Right forelimb (tissue), 1 donor: ENCODE data around the gene NCBP2.

Experiments used
- DNase-seq: peaks from one replicate; pipeline ENCODE4 v3.0.0-alpha.2; 2018

NCBP2 gene

GRCh38 chr3:196942226-196942914 is at the start of gene NCBP2:
Gene NCBP2, minus strand, starts transcription at chr3:196942528. Its CDS starts 25 bp downstream, at chr3:196942503.
- peak; percentile 99 for DNase-seq

- DNase-seq: peak; percentile 41
These were observed 49.5 kb upstream of the NCBP2 start for GRCh38 chr3:196991581-196992460.

DNA sequence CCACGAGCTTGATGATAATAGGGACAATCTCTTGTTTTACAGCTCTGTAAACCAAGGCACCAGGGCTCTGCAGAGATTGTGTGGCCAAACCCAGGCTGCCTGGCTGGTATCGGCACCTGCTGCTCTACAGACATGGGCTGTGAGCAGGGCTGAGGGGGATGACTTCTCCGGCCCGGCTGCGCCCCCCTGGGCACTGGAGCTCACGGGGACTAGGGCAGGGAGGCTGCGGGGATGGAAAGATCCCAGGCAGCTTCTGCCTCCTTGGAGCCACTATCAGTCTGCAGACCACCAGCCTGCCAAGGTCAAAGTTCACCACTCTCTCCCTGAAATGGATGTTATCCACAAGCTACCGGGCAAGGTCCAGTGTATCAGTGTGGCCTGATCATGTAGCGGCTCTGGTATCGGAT is 48.3 kb upstream of the NCBP2 start:
- peak; percentile 24 for DNase-seq

DNA sequence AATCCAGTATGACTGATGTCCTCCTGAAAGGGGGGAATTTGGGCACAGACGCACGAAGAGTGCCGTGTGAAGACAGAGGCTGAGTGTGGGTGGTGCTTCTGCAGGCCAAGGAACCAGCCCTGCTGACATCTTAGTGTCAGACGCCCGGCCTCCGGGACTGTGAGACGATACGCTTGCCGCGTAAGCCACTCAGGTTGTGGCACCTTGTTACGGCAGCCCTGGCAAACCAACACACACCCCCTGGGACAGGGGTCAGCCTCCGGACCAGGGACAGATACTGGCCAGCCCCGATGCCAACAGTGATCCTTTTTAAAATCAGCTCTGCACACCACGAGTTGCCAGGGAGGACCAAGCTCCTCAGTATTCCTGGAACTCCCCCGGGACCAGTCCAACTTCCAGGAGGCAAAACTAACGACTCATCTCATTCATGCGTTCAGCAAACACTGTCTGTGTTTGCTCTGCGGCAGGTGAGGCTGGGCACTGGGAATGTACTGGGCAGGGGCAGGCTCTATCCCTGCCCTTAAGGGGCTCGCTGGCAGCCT is 47.5 kb upstream of the NCBP2 start:
- DNase-seq: peak; percentile 23

DNA sequence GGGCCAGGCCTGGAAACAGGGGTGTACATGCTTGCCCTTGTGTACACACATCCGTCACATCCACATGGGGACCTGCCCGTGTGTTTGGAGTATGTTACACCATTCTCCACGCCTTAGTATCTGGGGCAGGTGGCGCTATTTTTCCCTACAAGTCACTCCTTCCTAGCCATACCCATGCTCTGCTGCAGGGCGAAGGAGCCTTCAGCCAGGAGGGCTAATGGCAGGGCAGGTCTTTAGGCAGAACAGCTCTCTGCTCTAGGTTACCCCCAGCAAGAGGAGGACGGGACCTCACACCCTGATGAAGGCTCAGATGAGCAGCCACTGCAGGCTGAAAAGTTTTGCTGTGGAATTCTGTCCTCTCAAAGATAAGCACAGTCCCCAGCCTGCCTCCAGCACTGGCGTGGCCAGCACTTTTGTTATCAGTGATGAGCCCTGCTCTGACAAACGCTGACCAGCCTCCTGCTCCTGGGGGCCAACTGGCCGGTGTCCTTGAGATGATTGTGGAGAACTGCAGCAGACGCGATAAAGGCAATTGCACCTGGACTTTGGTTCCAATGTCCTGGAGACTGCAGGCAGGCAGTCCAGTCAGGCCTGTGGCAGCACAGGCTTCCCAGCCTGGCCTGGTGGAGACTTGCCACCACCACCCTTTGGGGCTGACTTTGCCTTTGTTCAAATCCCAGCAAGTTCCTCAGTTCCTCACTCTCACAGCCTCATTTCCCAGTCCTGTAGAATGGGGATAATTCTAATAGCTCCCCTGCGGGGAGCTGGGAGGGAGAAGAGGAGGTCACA is 46.1 kb upstream of the NCBP2 start:
- peak; percentile 34 for DNase-seq

DNA sequence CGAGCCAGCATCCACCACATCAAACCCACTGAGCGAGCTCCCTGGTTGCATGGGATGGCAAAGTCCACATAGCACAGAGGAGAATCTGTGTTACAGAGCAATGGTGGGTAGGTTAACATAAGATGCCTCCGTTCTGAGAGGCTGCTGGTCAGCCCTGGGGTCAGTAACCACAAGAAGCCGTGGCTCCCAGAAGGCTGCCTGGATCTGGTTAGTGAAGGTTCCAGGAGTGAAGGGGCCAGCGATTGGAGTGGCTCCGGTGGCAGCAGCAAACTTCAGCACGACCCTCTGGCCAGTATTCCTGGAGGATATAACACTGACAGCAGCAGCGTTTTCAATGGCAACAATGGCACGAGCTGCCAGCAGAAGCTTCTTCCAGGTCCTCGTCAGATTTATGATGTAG is 44.7 kb upstream of the NCBP2 start:
- DNase-seq: peak; percentile 17

DNA sequence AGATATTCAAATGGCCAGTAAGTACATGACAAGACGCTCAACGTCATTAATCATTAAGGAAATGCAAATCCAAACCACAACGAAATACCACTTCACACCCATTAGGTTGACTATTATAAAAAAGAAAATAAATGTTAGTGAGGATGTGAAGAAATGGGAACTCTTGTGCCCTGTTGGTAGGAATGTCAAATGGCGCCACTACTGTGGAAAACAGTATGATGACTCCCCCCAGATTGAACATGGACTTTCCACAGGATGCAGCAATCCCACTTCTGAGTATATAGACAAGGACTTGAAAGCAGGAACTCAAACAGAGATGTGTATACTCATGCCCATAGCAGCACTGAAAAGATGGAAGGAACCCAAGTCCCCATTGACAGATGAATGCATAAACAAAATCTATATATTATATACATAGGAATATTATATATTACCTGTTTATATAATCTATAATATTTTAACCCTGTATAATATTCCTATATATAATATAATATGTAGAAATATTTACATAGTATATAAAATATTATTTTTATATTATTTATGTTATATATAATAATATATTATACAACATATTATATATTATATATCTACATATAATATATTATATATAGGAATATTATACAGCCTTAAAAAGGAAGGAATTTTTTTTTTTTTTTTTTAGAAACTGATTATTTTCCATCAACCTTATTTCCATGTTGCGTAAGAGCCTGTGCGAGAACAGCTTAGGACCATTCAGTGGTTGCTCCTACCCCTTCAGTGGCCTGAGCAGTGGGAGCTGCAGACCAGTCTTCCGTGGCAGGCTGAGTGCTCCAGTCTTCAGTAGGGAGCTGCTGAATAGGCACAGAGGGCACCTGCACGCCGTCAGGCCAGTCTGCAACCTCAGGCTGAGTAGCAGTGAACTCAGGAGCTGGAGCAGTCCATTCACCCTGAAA is 43.9 kb upstream of the NCBP2 start:
- no peak for DNase-seq

GRCh38 chr3:196985298-196985697 is 43.0 kb upstream of the NCBP2 start:
- DNase-seq: peak; percentile 23

GRCh38 chr3:196983186-196983585 is 40.9 kb upstream of the NCBP2 start:
- no peak for DNase-seq

DNA sequence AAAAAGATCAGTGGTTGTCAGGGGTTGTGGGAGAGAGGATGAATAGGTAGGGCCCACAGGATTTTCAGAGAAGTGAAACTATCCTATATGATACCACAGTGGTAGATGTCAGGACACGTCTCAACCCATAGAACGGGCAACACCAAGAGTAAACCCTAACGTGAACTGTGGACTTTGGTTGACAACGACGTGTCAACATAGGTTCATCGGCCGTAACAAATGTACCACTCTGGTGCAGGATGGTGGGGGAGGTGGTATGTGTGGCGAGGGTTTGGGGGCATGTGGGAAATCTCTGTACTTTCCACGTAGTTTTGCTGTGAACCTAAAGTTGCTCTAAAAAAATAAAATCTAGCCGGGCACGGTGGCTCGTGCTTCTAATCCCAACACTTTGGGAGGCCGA is 39.3 kb upstream of the NCBP2 start:
- DNase-seq: no peak

- DNase-seq: no peak
These were observed 37.2 kb upstream of the NCBP2 start for GRCh38 chr3:196979545-196979944.

DNA sequence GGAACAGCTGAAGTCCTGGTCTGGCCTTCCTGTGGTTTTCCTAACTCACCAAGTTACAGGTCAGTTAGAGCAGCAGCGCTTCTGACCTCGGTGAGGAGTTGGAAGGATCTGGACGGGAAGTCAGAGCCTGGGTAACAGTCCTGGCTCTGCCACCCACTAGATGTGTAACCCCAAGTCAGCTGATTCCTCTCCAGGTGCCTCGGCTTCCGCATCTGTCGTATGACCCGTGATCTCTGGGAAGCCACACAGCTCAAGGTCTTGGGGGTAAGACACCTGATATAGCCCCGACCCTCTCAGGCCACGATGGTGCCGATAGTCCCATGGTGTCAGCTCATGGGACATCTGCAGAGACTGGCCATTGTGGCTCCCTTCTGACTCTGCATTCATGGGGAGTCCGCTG is 34.6 kb upstream of the NCBP2 start:
- no peak for DNase-seq

- no peak for DNase-seq
These were observed 33.0 kb upstream of the NCBP2 start for GRCh38 chr3:196975349-196975748.

GRCh38 chr3:196974661-196975060 is 32.3 kb upstream of the NCBP2 start:
- no peak for DNase-seq

DNA sequence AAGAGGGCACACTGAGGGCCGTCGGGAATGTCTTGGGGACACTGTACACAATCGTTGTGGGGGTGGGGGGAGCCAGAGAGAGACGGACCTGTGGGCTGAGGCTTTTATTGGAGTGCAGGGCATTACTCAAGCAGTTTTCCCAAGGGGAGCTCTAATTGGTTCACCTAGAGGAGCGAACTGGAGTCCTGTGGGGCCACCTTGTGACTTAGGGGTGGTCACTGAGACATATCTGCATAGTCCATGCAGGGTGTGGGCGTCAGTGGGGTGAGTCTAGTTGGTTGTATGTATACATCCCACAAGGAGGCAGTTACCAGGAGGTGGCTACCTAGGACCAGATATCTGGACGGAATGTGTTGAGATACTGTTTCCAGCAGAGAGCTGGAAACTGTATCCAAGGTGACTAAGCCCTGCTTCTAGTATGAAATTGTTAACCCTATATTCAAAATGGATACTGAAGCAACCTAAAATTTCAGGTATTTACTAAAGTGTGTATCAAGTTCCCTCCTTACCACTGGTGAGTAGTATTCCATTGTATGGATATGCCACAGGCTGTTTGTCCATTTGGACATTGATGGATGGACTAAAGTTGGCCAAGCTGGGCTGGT is 28.9 kb upstream of the NCBP2 start:
- DNase-seq: no peak

GRCh38 chr3:196970547-196971093 is 28.3 kb upstream of the NCBP2 start:
- no peak for DNase-seq

DNA sequence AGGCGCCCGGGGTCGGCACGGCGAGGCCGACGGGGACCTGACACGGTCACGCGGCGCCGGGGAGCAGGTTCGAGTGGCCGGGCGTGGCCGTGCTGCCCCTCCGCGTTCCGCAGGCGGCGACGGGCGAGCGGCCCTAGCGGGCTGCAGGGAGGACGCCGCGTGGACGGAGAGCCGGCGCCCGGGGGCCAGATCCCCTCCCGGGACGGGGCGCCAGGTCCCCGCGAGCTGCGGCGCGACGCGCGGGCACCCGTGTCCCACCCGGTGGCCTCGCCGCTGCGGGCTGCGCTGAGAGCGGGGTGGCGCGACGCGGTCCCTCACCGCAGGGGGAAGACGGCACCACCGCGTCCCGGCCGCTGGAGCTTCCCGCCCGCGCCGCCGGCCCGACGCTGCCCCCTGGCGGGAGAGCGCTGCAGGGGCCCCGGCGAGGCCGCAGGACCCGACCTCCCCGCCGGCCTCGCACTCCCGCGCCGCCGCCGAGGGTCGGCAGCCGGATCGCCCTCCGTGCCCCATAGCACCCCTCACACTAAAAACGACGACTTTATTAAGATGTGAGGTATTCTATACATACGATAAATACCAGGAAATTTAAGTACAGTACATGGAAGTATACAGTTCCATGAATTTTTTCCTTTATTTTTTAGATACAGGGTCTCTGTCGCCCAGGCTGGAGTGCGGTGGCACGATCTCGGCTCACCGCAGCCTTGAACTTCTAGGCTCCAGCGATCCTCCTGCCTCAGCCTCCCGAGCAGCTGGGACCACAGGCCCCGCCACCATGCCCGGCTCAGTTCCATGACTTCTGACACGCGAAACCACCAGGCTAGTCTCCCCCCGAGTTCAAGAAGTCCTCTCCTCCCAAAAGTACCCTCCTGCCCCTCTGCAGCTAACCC is 27.6 kb upstream of the NCBP2 start:
- peak; percentile 79 for DNase-seq

DNA sequence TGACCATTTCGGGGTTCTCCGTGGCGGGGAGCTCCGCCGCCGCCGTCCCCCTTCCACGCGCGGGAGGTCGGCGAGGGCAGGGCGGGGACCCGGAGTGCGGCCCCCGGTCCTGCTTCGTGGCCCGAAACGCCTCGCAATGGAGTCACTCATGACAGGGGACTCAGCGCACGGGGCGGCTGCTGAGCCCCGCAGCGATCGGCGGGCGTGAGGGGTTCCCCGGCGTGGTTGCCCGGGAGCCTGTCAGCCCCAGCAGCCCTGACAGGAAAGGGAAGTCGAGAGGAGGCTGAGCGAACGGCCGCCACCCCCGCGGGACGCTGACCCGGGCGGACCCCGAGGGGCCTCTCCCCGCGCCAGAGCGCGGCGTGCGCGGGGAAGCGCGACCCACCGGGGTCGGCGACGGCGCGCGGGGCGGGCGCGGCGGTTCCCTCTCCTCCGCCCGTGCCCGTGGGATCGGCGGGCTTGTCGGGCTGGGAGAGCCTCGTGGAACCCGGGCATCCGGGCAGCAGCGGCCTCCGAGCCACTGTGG is 26.9 kb upstream of the NCBP2 start:
- DNase-seq: peak; percentile 56

- DNase-seq: no peak
These were observed 26.2 kb upstream of the NCBP2 start, which contains the start of gene PIGZ for GRCh38 chr3:196968233-196969133. Gene PIGZ, minus strand, starts transcription at chr3:196968833. Its CDS starts 16,802 bp downstream, at chr3:196952031.
